Measurements from ENCODE around the gene IKBKE.

GRCh38 chr1:206463137-206463536 is 7.1 kb upstream of the IKBKE start:
- TF ChIP-seq POLR2A (IDR thresholded peaks at IDR 0.05) (no peak), CTCF (IDR thresholded peaks at IDR 0.05) (no peak)

All from thyroid gland (tissue), 4 donors.